ENCODE results near the gene PTPRM. TPM values are rescaled to one million over a fixed set of nuclear protein-coding genes. Genes with fewer than 3 reads are reported as not detected.

PTPRM gene
- total and polyA plus RNA-seq, 2 of the 4 experiments (the other 2 are of a cell fraction) = 28.3 to 51.2 TPM

DNA sequence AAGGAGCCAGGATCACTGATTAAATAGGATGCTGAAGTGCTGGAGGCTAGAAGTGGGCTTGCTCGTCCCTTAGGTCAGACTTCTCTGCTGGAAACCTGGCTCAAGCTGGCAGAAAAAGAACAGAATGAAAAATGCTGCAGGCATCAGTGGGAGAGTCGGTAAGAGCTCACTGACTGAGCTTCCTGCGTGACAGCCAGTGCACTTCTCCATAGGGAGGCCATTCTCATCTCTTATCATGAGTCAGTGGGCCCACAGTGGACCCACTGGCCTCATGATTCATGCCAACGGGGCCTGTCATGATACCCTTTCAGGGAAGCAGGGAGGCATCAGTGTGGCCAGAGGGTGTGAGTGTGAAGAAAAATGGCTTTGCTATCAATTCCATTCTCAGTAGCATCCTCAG, 498.2 kb downstream of the PTPRM start:
- no peak for ATAC-seq (ENCODE audit: low read depth)

More for the DNA sequence above, 498.2 kb downstream of the PTPRM start:
- BruUV-seq (replicated peaks) = no TSS peak
- 64% methylated on average over 1 of the region's 4 CpGs; no CpG with 5 or more reads in 1 of the 2 experiments for whole genome bisulfite sequencing, 2 experiments (ENCODE audit: extremely low coverage in 2 of 2, insufficient read length in 1 of 2)
- Histone ChIP-seq H3K9me3 (ENCODE audit: control insufficient read depth, insufficient read depth, low read length) (no peaks in the 10 kb centered on the region), H2AFZ (replicated peaks; ENCODE audit: low read length, poor library complexity) (no peak overlapping the region), H2BK5ac (ENCODE audit: low read depth, low read length, poor library complexity, severe bottlenecking) (no peak overlapping the region), H3K23ac (ENCODE audit: low read depth, low read length) (no peak overlapping the region), H2BK120ac (ENCODE audit: low read depth, low read length) (no peak overlapping the region), H3K18ac (ENCODE audit: low read depth, low read length) (no peak overlapping the region), H2AK5ac (ENCODE audit: low read depth, low read length) (no peak overlapping the region), H3K4me1 (ENCODE audit: control insufficient read depth, insufficient read depth, low read length) (no peaks in the 10 kb centered on the region), H4K8ac (ENCODE audit: low read depth in 2 of 2, low read length in 2 of 2) (no peak overlapping the region), H3K9ac (ENCODE audit: low read depth, low read length) (no peak overlapping the region), H4K20me1 (ENCODE audit: insufficient read depth, low read length) (no peaks in the 10 kb centered on the region), H3K4me3 (ENCODE audit: insufficient read depth, low read depth, low read length) (no peak overlapping the region), H3K9me1 (ENCODE audit: insufficient read depth, low read length) (no peaks in the 10 kb centered on the region), H3K4ac (ENCODE audit: low read depth, low read length) (no peak overlapping the region), H3K14ac (replicated peaks; ENCODE audit: low read depth, low read length) (no peak overlapping the region), H2BK20ac (ENCODE audit: low read depth, low read length) (no peak overlapping the region), H3K27me3 (ENCODE audit: control insufficient read depth, insufficient read depth, low read length) (no peaks in the 10 kb centered on the region), H2AK9ac (replicated peaks; ENCODE audit: low read depth, low read length, poor library complexity) (no peak overlapping the region), H3K79me1 (ENCODE audit: low read depth in 1 of 2, low read length in 2 of 2) (peaks cover 0 to 3% of the 10 kb centered on the region in 2 experiments; a peak in 2 of 4 replicates), H3K36me3 (ENCODE audit: control insufficient read depth, insufficient read depth, low read length) (peaks cover 2% of the 10 kb centered on the region; the same call in 1 of the 2 replicates), H4K91ac (ENCODE audit: insufficient read depth, low read depth, low read length) (no peak overlapping the region), H2BK15ac (ENCODE audit: low read depth, low read length) (no peak overlapping the region), H3K56ac (ENCODE audit: extremely low read depth, insufficient read depth, low read length) (no peak overlapping the region), H3K4me2 (ENCODE audit: low read depth, low read length) (no peak overlapping the region), H4K5ac (ENCODE audit: low read depth, low read length) (no peak overlapping the region), H3K27ac (ENCODE audit: insufficient read depth, low read length) (no peak overlapping the region)
- in situ Hi-C loops (cut with MboI; ENCODE audit: low sequenced_read_pairs) = no loop called here
- POLR2A ChIA-PET (ENCODE audit: unreplicated experiment) = no interaction called here
- intact Hi-C loops (cut with micrococcal nuclease) = no loop called here
- dilution Hi-C loops (cut with HindIII; ENCODE audit: low sequenced_read_pairs, unreplicated experiment) = no loop called here
- no peak for TF ChIP-seq RCOR1 (IDR thresholded peaks at IDR 0.05; ENCODE audit: insufficient replicate concordance, low read length)
- TF ChIP-seq RAD21 (IDR thresholded peaks at IDR 0.05; ENCODE audit: low read length) = no peak
- CTCF ChIA-PET = no interaction called here
- DNase-seq = no peak
